ENCODE data around the gene ENKUR. TPM values are rescaled to one million over a fixed set of nuclear protein-coding genes. Genes with fewer than 3 reads are reported as not detected.
"Not testable (repeated sequence)": the region's sequence is repeated elsewhere in the genome, so short reads cannot be mapped to it uniquely, and the experiment has no call there.

The ENKUR gene
- total and polyA plus RNA-seq, 2 experiments from 2014 or later = 0.15 TPM; not detected in 1

GRCh38 chr10:25016376-25017153 is 607 bp upstream of the ENKUR start, which contains the start of gene THNSL1:
Gene THNSL1 (plus strand): TSS chr10:25016612. CDS start chr10:25023224, 6,612 bp downstream.
- Histone ChIP-seq H3K9me3 (ENCODE audit: low read depth) (no peaks in the 10 kb centered on the region), H3K36me3 (no peaks in the 10 kb centered on the region), H3K4me1 (ENCODE audit: low read depth) (peaks cover 13% of the 10 kb centered on the region), H3K27me3 (no peaks in the 10 kb centered on the region), H3K4me3 (peak within 1 kb of the TSS; percentile 43), H3K27ac (peak within 1 kb of the TSS; percentile 91)
- peak; percentile 99 to 100 for DNase-seq (ENCODE audit: low read depth in 1 of 2, low spot score in 1 of 2)
- no peak for TF ChIP-seq CTCF (IDR thresholded peaks at IDR 0.05; ENCODE audit: low read depth, low read length)

GRCh38 chr10:25014579-25014978 is 1.4 kb downstream of the ENKUR start:
- no peak for TF ChIP-seq CTCF (IDR thresholded peaks at IDR 0.05; ENCODE audit: low read depth, low read length)
- Histone ChIP-seq H3K27me3 (no peaks in the 10 kb centered on the region), H3K4me1 (ENCODE audit: low read depth) (peaks cover 13% of the 10 kb centered on the region), H3K4me3 (no peak overlapping the region), H3K27ac (no peak overlapping the region), H3K9me3 (ENCODE audit: low read depth) (no peaks in the 10 kb centered on the region), H3K36me3 (no peaks in the 10 kb centered on the region)
- DNase-seq (ENCODE audit: low read depth in 1 of 2, low spot score in 1 of 2) = no peak

GRCh38 chr10:25011591-25011990 is 4.4 kb downstream of the ENKUR start:
- H3K4me3 ChIP-seq; H3K27ac ChIP-seq; H3K9me3 ChIP-seq (ENCODE audit: low read depth); DNase-seq (ENCODE audit: low read depth in 1 of 2, low spot score in 1 of 2); H3K4me1 ChIP-seq (ENCODE audit: low read depth); H3K27me3 ChIP-seq; H3K36me3 ChIP-seq: not testable (repeated sequence)

GRCh38 chr10:24998044-24998443 is 17.9 kb downstream of the ENKUR start:
- no peaks in the 10 kb centered on the region for H3K4me1 ChIP-seq (ENCODE audit: low read depth)
- DNase-seq (ENCODE audit: low read depth in 1 of 2, low spot score in 1 of 2) = no peak
- no peaks in the 10 kb centered on the region for H3K27me3 ChIP-seq
- no peaks in the 10 kb centered on the region for H3K9me3 ChIP-seq (ENCODE audit: low read depth)
- TF ChIP-seq CTCF (IDR thresholded peaks at IDR 0.05; ENCODE audit: low read depth, low read length) = no peak
- H3K27ac ChIP-seq = no peak overlapping the region
- no peaks in the 10 kb centered on the region for H3K36me3 ChIP-seq
- no peak overlapping the region for H3K4me3 ChIP-seq

- Histone ChIP-seq H3K27me3 (no peaks in the 10 kb centered on the region), H3K4me3 (no peak overlapping the region), H3K4me1 (ENCODE audit: low read depth) (no peaks in the 10 kb centered on the region), H3K27ac (no peak overlapping the region), H3K9me3 (ENCODE audit: low read depth) (no peaks in the 10 kb centered on the region), H3K36me3 (no peaks in the 10 kb centered on the region)
- no peak for TF ChIP-seq CTCF (IDR thresholded peaks at IDR 0.05; ENCODE audit: low read depth, low read length)
- DNase-seq (ENCODE audit: low read depth in 1 of 2, low spot score in 1 of 2) = no peak
Observed at GRCh38 chr10:24995072-24995471, 20.9 kb downstream of the ENKUR start.

- no peaks in the 10 kb centered on the region for H3K9me3 ChIP-seq (ENCODE audit: low read depth)
- no peak overlapping the region for H3K4me3 ChIP-seq
- no peaks in the 10 kb centered on the region for H3K36me3 ChIP-seq
- H3K4me1 ChIP-seq (ENCODE audit: low read depth) = peaks cover 4% of the 10 kb centered on the region
- no peak for DNase-seq (ENCODE audit: low read depth in 1 of 2, low spot score in 1 of 2)
- TF ChIP-seq CTCF (IDR thresholded peaks at IDR 0.05; ENCODE audit: low read depth, low read length) = no peak
- no peaks in the 10 kb centered on the region for H3K27me3 ChIP-seq
- no peak overlapping the region for H3K27ac ChIP-seq
Observed at GRCh38 chr10:24993237-24993958, 22.6 kb downstream of the ENKUR start.
